H1 (cell line): ENCODE results near the gene GCNA. TPM values are rescaled to one million over a fixed set of nuclear protein-coding genes. Genes with fewer than 3 reads are reported as not detected.

Experiments
- BCL11A ChIP-seq, 2 experiments: IDR thresholded peaks; one replicate each; pipeline ENCODE4 v1.6.1; 2011; ENCODE audit warnings: low read depth in 2 of 2, low read length in 2 of 2, mild to moderate bottlenecking in 2 of 2
- CBX5 ChIP-seq: fragments of 300-800, 300-1000 bp; sonication (generic); IDR thresholded peaks from 2 replicates; pipeline ENCODE4 v1.7.1; 2016; ENCODE audit warnings: antibody characterized with exemption, low read length, low read depth
- CHD7 ChIP-seq: fragments of 300-600 bp; sonication (generic); IDR thresholded peaks from 2 replicates; pipeline ENCODE4 v1.7.1; 2012; ENCODE audit warnings: low read length, moderate library complexity, mild to moderate bottlenecking, inconsistent platforms; ENCODE audit not compliant: insufficient replicate concordance
- CREB1 ChIP-seq: IDR thresholded peaks from 2 replicates; pipeline ENCODE4 v1.6.1; 2012; ENCODE audit warnings: inconsistent platforms
- E2F6 ChIP-seq: IDR thresholded peaks from 2 replicates; pipeline ENCODE4 v1.6.1; 2012; ENCODE audit warnings: inconsistent platforms
- JUN ChIP-seq: IDR thresholded peaks from 2 replicates; pipeline ENCODE4 v1.6.1; 2011; ENCODE audit warnings: low read depth, mild to moderate bottlenecking, improper control_type of control experiment, low read length
- NRF1 ChIP-seq: IDR thresholded peaks from 2 replicates; pipeline ENCODE4 v1.6.1; 2011; ENCODE audit warnings: mild to moderate bottlenecking, low read depth, low read length, improper control_type of control experiment
- SP2 ChIP-seq: IDR thresholded peaks from 2 replicates; pipeline ENCODE4 v1.6.1; 2012; ENCODE audit warnings: mild to moderate bottlenecking, low read length, inconsistent platforms
- SP4 ChIP-seq: IDR thresholded peaks from 2 replicates; pipeline ENCODE4 v1.6.1; 2012; ENCODE audit warnings: low read length, inconsistent platforms
- TAF7 ChIP-seq: optimal IDR thresholded peaks from 2 replicates; pipeline ENCODE3; 2011; ENCODE audit warnings: low read depth, mild to moderate bottlenecking, inconsistent platforms, low read length, moderate library complexity, borderline replicate concordance
- polyA plus RNA-seq, 7 experiments: library from polyadenylated mRNA; depleted of rRNA in 3 of 7; stranded (reverse) in 5 of 7; unstranded in 2 of 7; fragments of >200 nt in 5 of 7; fragments of 200-250 nt in 2 of 7; gene quantifications; 1 replicate in 5 of 7; 2 replicates in 1 of 7; 4 replicates in 1 of 7; pipeline versions ENCODE4 v1.2.1 to v1.2.3, GENCODE V29; 2011 to 2013; ENCODE audit warnings: missing spikeins in 2 of 7, mixed read lengths in 2 of 7
- total RNA-seq: library from RNA; stranded (reverse); fragmentation: NEBNext Ultra II Directional; extraction: Animal tissue kit (Norgen Biotek cat#: 25700); gene quantifications from 2 replicates; pipeline ENCODE4 v1.2.1, GENCODE V29; 2021

Gene GCNA
- total and polyA plus RNA-seq, 2 of the 8 experiments (the other 6 are each of a cell fraction or from before 2014, with no cell fraction given) = 0.41 to 0.95 TPM

GRCh38 chrX:71636438-71637252, 58.4 kb downstream of the GCNA start (continued):
- TF ChIP-seq CHD7 = no peak
- TF ChIP-seq NRF1 = no peak
- no peak for TF ChIP-seq SP4
- no peak for TF ChIP-seq CREB1
- no peak for TF ChIP-seq TAF7
- no peak for TF ChIP-seq E2F6
- TF ChIP-seq BCL11A (IDR thresholded peaks at IDR 0.05; ENCODE audit: low read depth in 2 of 2, low read length in 2 of 2) = no peak
- no peak for TF ChIP-seq SP2
- TF ChIP-seq JUN = no peak
- no peak for TF ChIP-seq CBX5
